Ovary (tissue), 9 donors: ENCODE results near the gene AFAP1. TPM values are rescaled to one million over a fixed set of nuclear protein-coding genes. Genes with fewer than 3 reads are reported as not detected.

Source experiments
- DNase-seq, 5 donors: peaks; one replicate each; pipeline ENCODE4 v3.0.0-alpha.2; 2019 to 2020
- H3K27ac ChIP-seq, 2 donors: fragments of 200-600 bp; one replicate each; pipeline versions ENCODE4 v1.5.1 to v1.8.0; 2019 to 2022
- H3K27me3 ChIP-seq: fragments of 200-600 bp; one replicate; pipeline ENCODE4 v1.8.0; 2022
- H3K36me3 ChIP-seq: fragments of 200-600 bp; sonication (generic); one replicate; pipeline ENCODE4 v1.5.1; 2019
- H3K4me1 ChIP-seq: one replicate; pipeline ENCODE4 v1.8.1; 2013; ENCODE audit warnings: mild to moderate bottlenecking, moderate library complexity; ENCODE audit not compliant: insufficient read depth
- H3K4me3 ChIP-seq: fragments of 200-600 bp; sonication (generic); one replicate; pipeline ENCODE4 v1.5.1; 2017
- H3K9me3 ChIP-seq, 2 donors: fragments of 200-600 bp in 1 of 2; sonication (generic) in 1 of 2; one replicate each; pipeline versions ENCODE4 v1.5.1 to v1.8.1; 2013 to 2019; ENCODE audit warnings: mild to moderate bottlenecking in 1 of 2, moderate library complexity in 1 of 2
- EP300 ChIP-seq: sonication (generic); formaldehyde crosslinking; IDR thresholded peaks from one replicate; pipeline ENCODE4 v1.6.1; 2017; ENCODE audit warnings: antibody characterized with exemption
- POLR2A ChIP-seq: fragments of 450-650 bp; IDR thresholded peaks from one replicate; pipeline ENCODE4 v1.6.1; 2017; ENCODE audit warnings: antibody characterized with exemption, mild to moderate bottlenecking, moderate library complexity
- WGBS, 3 donors: extraction: QIAGEN DNeasy Blood & Tissue Kit in 1 of 3; methylation state at CpG; one replicate each; pipeline versions ENCODE4 v1.1.5 to v1.1.7; 2013 to 2017; 5-methylcytosine and 5-hydroxymethylcytosine counted together
- intact Hi-C, 4 donors: fragments of 100-400 bp; cut with DNase I; formaldehyde crosslinking; loops; one replicate each; pipeline versions ENCODE4 v1.11.0 to v1.15.1; 2022 to 2023
- polyA plus RNA-seq, 2 donors: library from polyadenylated mRNA; stranded (reverse); fragments of 200-250 nt in 1 of 2; fragments of 350-450 nt in 1 of 2; fragmentation: Illumina TruSeq in 1 of 2; extraction: RNeasy Lipid Tissue Mini Kit (QIAGEN cat#74804) in 1 of 2; gene quantifications; one replicate each; pipeline ENCODE4 v1.2.3, GENCODE V29; 2013 to 2014
- total RNA-seq, 7 donors: library from RNA; depleted of rRNA in 2 of 7; stranded (reverse); fragments of >200 nt in 2 of 7; fragmentation: NEBNext Ultra II Directional in 3 of 7; extraction: Animal tissue kit (Norgen Biotek cat#: 25700) in 3 of 7; gene quantifications; one replicate each; pipeline versions ENCODE4 v1.1.0 to v1.2.4, GENCODE V29; 2016 to 2023
- TF ChIP-seq, protein P1 (sequence below), 3 donors: fragments of 450-650 bp in 2 of 3; fragments of 200-600 bp in 1 of 3; IDR thresholded peaks; one replicate each; pipeline versions ENCODE4 v1.5.1 to v1.8.0; 2016 to 2022; ENCODE audit warnings: antibody characterized with exemption in 3 of 3, mild to moderate bottlenecking in 1 of 3
- donor health status: DM: no; HTN: no; CAD: no; lungs with moderate emphysema.
- donor health status: DM: no; HTN: no; CAD: no.
- donor health status: Bipolar disorder and iron deficiency.
- donor health status: DM: yes; HTN: yes; CAD: no.
- donor health status: DM: no; HTN: no; CAD: no.
- donor health status: DM: yes; HTN: yes; CAD: no.

AFAP1 gene
- total and polyA plus RNA-seq, 9 donors, result 8.6 to 42.3 (median 23.0) TPM

- intact Hi-C loops, result loop anchor here in 1 of 4 donors (5.0 kb wide), 1 partner anchor 40 kb away; no protein-coding TSS in a partner anchor
- Histone ChIP-seq H3K27me3 (no peaks in the 10 kb centered on the region), H3K9me3 (no peaks in the 10 kb centered on the region), H3K4me1 (peaks cover 2% of the 10 kb centered on the region), H3K36me3 (no peaks in the 10 kb centered on the region), H3K4me3 (no peak overlapping the region), H3K27ac (no peak overlapping the region)
- 76 to 80% (median 80%) methylated on average over 15 of the region's 15 CpGs for WGBS, 3 donors
- no peak for DNase-seq
- TF ChIP-seq, protein P1, sequence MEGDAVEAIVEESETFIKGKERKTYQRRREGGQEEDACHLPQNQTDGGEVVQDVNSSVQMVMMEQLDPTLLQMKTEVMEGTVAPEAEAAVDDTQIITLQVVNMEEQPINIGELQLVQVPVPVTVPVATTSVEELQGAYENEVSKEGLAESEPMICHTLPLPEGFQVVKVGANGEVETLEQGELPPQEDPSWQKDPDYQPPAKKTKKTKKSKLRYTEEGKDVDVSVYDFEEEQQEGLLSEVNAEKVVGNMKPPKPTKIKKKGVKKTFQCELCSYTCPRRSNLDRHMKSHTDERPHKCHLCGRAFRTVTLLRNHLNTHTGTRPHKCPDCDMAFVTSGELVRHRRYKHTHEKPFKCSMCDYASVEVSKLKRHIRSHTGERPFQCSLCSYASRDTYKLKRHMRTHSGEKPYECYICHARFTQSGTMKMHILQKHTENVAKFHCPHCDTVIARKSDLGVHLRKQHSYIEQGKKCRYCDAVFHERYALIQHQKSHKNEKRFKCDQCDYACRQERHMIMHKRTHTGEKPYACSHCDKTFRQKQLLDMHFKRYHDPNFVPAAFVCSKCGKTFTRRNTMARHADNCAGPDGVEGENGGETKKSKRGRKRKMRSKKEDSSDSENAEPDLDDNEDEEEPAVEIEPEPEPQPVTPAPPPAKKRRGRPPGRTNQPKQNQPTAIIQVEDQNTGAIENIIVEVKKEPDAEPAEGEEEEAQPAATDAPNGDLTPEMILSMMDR (IDR thresholded peaks at IDR 0.05), result no peak
- TF ChIP-seq POLR2A (no peak), EP300 (no peak)
Observed at GRCh38 chr4:7762376-7763030, 177.2 kb downstream of the AFAP1 start.

- Histone ChIP-seq H3K27ac (no peak overlapping the region), H3K9me3 (no peaks in the 10 kb centered on the region), H3K4me3 (no peak overlapping the region), H3K36me3 (no peaks in the 10 kb centered on the region), H3K27me3 (no peaks in the 10 kb centered on the region), H3K4me1 (peaks cover 2% of the 10 kb centered on the region)
- intact Hi-C loops, result loop anchor here in 2 of 4 donors (1.0 to 5.0 kb wide), 2 partner anchors 41 kb away; no protein-coding TSS in a partner anchor
- peak; percentile 63 to 83 (median 76) for DNase-seq
- TF ChIP-seq, protein P1 (IDR thresholded peaks at IDR 0.05), result peak; percentile 74 to 88 (median 78)
- TF ChIP-seq EP300, result no peak
- WGBS, 3 donors, result 19 to 40% (median 23%) methylated on average over 12 of the region's 12 CpGs
Observed at GRCh38 chr4:7761720-7762119, 177.9 kb downstream of the AFAP1 start.

- 82 to 88% (median 83%) methylated on average over 11 of the region's 11 CpGs for WGBS, 3 donors
- Histone ChIP-seq H3K27me3 (no peaks in the 10 kb centered on the region), H3K4me1 (peaks cover 2% of the 10 kb centered on the region), H3K4me3 (no peak overlapping the region), H3K27ac (no peak overlapping the region), H3K36me3 (no peaks in the 10 kb centered on the region), H3K9me3 (no peaks in the 10 kb centered on the region)
- no peak for TF ChIP-seq EP300
- DNase-seq, result no peak
- intact Hi-C loops, result loop anchor here in 2 of 4 donors (1.0 to 5.0 kb wide), 2 partner anchors 41 kb away; no protein-coding TSS in a partner anchor
Observed at GRCh38 chr4:7761312-7761711, 178.3 kb downstream of the AFAP1 start.

- Histone ChIP-seq H3K27me3 (no peaks in the 10 kb centered on the region), H3K4me1 (peaks cover 2% of the 10 kb centered on the region), H3K36me3 (no peaks in the 10 kb centered on the region), H3K4me3 (no peak overlapping the region), H3K27ac (no peak overlapping the region), H3K9me3 (no peaks in the 10 kb centered on the region)
- 82 to 86% (median 83%) methylated on average over 16 of the region's 16 CpGs for WGBS, 3 donors
- intact Hi-C loops, result loop anchor here in 2 of 4 donors (1.0 to 5.0 kb wide), 2 partner anchors 42 kb away; no protein-coding TSS in a partner anchor
- TF ChIP-seq POLR2A, result no peak
- no peak for TF ChIP-seq EP300
- TF ChIP-seq, protein P1 (IDR thresholded peaks at IDR 0.05), result no peak
- no peak for DNase-seq
Observed at GRCh38 chr4:7760706-7761105, 179.0 kb downstream of the AFAP1 start.

GRCh38 chr4:7760228-7760627 is 179.4 kb downstream of the AFAP1 start:
- H3K27ac ChIP-seq, result no peak overlapping the region
- intact Hi-C loops, result loop anchor here in 1 of 4 donors (5.0 kb wide), 1 partner anchor 42 kb away; no protein-coding TSS in a partner anchor
- WGBS, 3 donors, result 73 to 81% (median 74%) methylated on average over 9 of the region's 9 CpGs
- H3K36me3 ChIP-seq, result no peaks in the 10 kb centered on the region
- H3K27me3 ChIP-seq, result no peaks in the 10 kb centered on the region
- H3K9me3 ChIP-seq, result no peaks in the 10 kb centered on the region
- TF ChIP-seq EP300 (no peak), POLR2A (no peak)
- TF ChIP-seq, protein P1 (IDR thresholded peaks at IDR 0.05), result no peak
- no peak overlapping the region for H3K4me3 ChIP-seq
- peaks cover 5% of the 10 kb centered on the region for H3K4me1 ChIP-seq
- DNase-seq, result no peak
